ENCODE data around the gene DSG1. TPM values are rescaled to one million over a fixed set of nuclear protein-coding genes. Genes with fewer than 3 reads are reported as not detected.
A peak's percentile ranks its signal among the peaks of the same experiment; 100 is the strongest.
"Not testable (repeated sequence)": the region's sequence is repeated elsewhere in the genome, so short reads cannot be mapped to it uniquely, and the experiment has no call there.

DSG1 gene
- total and polyA plus RNA-seq, 2 donors, result 0.61 to 3.7 TPM

GRCh38 chr18:31321719-31322118 lies 3.8 kb downstream of the DSG1 start:
- no peak for DNase-seq (ENCODE audit: low read depth in 6 of 9, low spot score in 9 of 9)
- no peaks in the 10 kb centered on the region for H3K36me3 ChIP-seq (ENCODE audit: control insufficient read depth in 2 of 2, insufficient read depth in 2 of 2, low read length in 1 of 2)
- no peaks in the 10 kb centered on the region for H3K9me3 ChIP-seq (ENCODE audit: control insufficient read depth in 2 of 2, insufficient read depth in 1 of 2, low read length in 1 of 2)
- no peak overlapping the region for H3K4me3 ChIP-seq (ENCODE audit: low read length in 2 of 2)
- WGBS, result 67% methylated on average over 2 of the region's 2 CpGs
- H3K27ac ChIP-seq (ENCODE audit: low read depth in 1 of 2, low read length in 1 of 2), result no peak overlapping the region
- peaks cover 0 to 2% of the 10 kb centered on the region in 2 donors for H3K4me1 ChIP-seq (ENCODE audit: control insufficient read depth in 2 of 2, insufficient read depth in 2 of 2, low read length in 2 of 2)
- no peaks in the 10 kb centered on the region for H3K27me3 ChIP-seq (ENCODE audit: control insufficient read depth in 2 of 2, insufficient read depth in 1 of 2, low read length in 1 of 2)

DNA sequence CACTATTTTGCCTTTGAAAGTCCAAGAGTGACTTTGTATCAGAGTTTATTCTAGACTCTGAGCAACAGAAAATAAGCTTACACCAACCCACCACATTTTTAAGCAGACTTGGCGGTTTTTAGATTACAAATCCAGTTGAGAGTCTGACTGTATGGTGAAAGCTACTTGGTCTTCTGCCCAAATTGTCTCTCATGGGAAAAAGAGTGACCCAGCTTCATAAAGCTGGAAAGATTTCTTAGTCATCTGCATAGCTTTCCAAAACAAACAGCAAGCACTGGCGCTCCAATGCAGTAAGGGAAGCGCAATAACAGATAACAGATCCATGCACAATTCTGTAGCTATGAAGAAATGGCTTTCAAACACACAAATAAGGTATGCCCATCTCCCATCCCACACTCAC lies 7.1 kb downstream of the DSG1 start:
- no peaks in the 10 kb centered on the region for H3K9me3 ChIP-seq (ENCODE audit: control insufficient read depth in 2 of 2, insufficient read depth in 1 of 2, low read length in 1 of 2)
- DNase-seq (ENCODE audit: low read depth in 6 of 9, low spot score in 9 of 9), result peak in 3 of 9 donors; percentile 6 to 10 (median 6)
- 94% methylated on average over 3 of the region's 3 CpGs for WGBS
- H3K36me3 ChIP-seq (ENCODE audit: control insufficient read depth in 2 of 2, insufficient read depth in 2 of 2, low read length in 1 of 2), result no peaks in the 10 kb centered on the region
- peaks cover 0 to 2% of the 10 kb centered on the region in 2 donors for H3K4me1 ChIP-seq (ENCODE audit: control insufficient read depth in 2 of 2, insufficient read depth in 2 of 2, low read length in 2 of 2)
- no peaks in the 10 kb centered on the region for H3K27me3 ChIP-seq (ENCODE audit: control insufficient read depth in 2 of 2, insufficient read depth in 1 of 2, low read length in 1 of 2)
- peak overlapping the region in 1 of 2 donors; percentile 48 for H3K27ac ChIP-seq (ENCODE audit: low read depth in 1 of 2, low read length in 1 of 2)
- H3K4me3 ChIP-seq (ENCODE audit: low read length in 2 of 2), result no peak overlapping the region

DNA sequence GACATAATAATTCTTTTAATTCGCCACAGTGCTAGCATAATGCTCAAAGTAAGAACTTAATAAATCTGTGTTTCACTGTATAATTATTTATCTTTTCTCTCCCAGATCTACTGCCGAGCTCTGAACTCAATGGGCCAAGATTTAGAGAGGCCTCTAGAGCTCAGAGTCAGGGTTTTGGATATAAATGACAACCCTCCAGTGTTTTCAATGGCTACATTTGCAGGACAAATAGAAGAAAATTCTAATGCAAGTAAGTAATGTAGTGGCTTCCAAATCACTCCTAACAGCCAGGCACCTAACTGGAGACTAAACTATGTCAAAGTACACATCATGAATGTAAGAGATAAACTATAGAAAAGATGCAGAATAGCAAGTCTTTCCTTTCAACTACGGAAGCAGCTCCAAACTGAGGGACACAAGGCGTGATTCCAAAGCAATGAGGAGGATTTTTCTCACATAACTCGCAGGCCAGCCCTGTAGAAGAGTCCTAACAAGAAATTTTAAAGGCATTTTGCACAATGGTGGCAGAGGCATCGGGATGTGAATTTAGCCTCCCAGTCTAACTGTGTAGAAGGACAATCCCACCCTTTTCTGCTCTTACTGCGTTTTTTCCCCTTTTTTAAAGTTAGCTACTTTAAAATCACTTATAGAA lies 12.0 kb downstream of the DSG1 start:
- no peaks in the 10 kb centered on the region for H3K9me3 ChIP-seq (ENCODE audit: control insufficient read depth in 2 of 2, insufficient read depth in 1 of 2, low read length in 1 of 2)
- 87% methylated on average over 7 of the region's 7 CpGs for WGBS
- H3K27ac ChIP-seq (ENCODE audit: low read depth in 1 of 2, low read length in 1 of 2), result no peak overlapping the region
- no peak overlapping the region for H3K4me3 ChIP-seq (ENCODE audit: low read length in 2 of 2)
- DNase-seq (ENCODE audit: low read depth in 6 of 9, low spot score in 9 of 9), result no peak
- no peaks in the 10 kb centered on the region for H3K36me3 ChIP-seq (ENCODE audit: control insufficient read depth in 2 of 2, insufficient read depth in 2 of 2, low read length in 1 of 2)
- no peaks in the 10 kb centered on the region for H3K4me1 ChIP-seq (ENCODE audit: control insufficient read depth in 2 of 2, insufficient read depth in 2 of 2, low read length in 2 of 2)
- H3K27me3 ChIP-seq (ENCODE audit: control insufficient read depth in 2 of 2, insufficient read depth in 1 of 2, low read length in 1 of 2), result no peaks in the 10 kb centered on the region

GRCh38 chr18:31343454-31343853 lies 25.5 kb downstream of the DSG1 start:
- H3K27me3 ChIP-seq (ENCODE audit: control insufficient read depth in 2 of 2, insufficient read depth in 1 of 2, low read length in 1 of 2), result no peaks in the 10 kb centered on the region
- DNase-seq (ENCODE audit: low read depth in 6 of 9, low spot score in 9 of 9), result no peak
- 88% methylated on average over 4 of the region's 4 CpGs for WGBS

GRCh38 chr18:31353336-31353735 lies 35.4 kb downstream of the DSG1 start:
- not testable (repeated sequence) for H3K4me1 ChIP-seq (ENCODE audit: control insufficient read depth in 2 of 2, insufficient read depth in 2 of 2, low read length in 2 of 2); DNase-seq (ENCODE audit: low read depth in 6 of 9, low spot score in 9 of 9)
- 89% methylated on average over 4 of the region's 17 CpGs for WGBS

More at GRCh38 chr18:31343454-31343853, 25.5 kb downstream of the DSG1 start:
- no peaks in the 10 kb centered on the region for H3K9me3 ChIP-seq (ENCODE audit: control insufficient read depth in 2 of 2, insufficient read depth in 1 of 2, low read length in 1 of 2)
- no peaks in the 10 kb centered on the region for H3K4me1 ChIP-seq (ENCODE audit: control insufficient read depth in 2 of 2, insufficient read depth in 2 of 2, low read length in 2 of 2)
- H3K36me3 ChIP-seq (ENCODE audit: control insufficient read depth in 2 of 2, insufficient read depth in 2 of 2, low read length in 1 of 2), result no peaks in the 10 kb centered on the region
- H3K27ac ChIP-seq (ENCODE audit: low read depth in 1 of 2, low read length in 1 of 2), result no peak overlapping the region
- no peak overlapping the region for H3K4me3 ChIP-seq (ENCODE audit: low read length in 2 of 2)

DNA sequence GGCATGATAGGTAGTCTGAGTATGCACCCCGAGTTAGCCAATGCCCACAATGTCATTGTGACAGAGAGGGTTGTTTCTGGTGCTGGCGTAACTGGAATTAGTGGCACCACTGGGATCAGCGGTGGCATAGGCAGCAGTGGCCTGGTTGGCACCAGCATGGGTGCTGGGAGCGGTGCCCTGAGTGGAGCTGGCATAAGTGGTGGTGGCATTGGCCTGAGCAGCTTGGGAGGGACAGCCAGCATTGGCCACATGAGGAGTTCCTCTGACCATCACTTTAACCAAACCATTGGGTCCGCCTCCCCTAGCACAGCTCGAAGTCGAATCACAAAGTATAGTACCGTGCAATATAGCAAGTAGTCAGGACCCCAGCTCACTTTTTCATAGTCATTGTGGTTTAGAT lies 37.0 kb downstream of the DSG1 start:
- H3K27ac ChIP-seq (ENCODE audit: low read depth in 1 of 2, low read length in 1 of 2), result no peak overlapping the region
- 97% methylated on average over 8 of the region's 8 CpGs for WGBS
- DNase-seq (ENCODE audit: low read depth in 6 of 9, low spot score in 9 of 9), result no peak

More at GRCh38 chr18:31353336-31353735, 35.4 kb downstream of the DSG1 start:
- not testable (repeated sequence) for H3K9me3 ChIP-seq (ENCODE audit: control insufficient read depth in 2 of 2, insufficient read depth in 1 of 2, low read length in 1 of 2); H3K27ac ChIP-seq (ENCODE audit: low read depth in 1 of 2, low read length in 1 of 2); H3K36me3 ChIP-seq (ENCODE audit: control insufficient read depth in 2 of 2, insufficient read depth in 2 of 2, low read length in 1 of 2); H3K4me3 ChIP-seq (ENCODE audit: low read length in 2 of 2); H3K27me3 ChIP-seq (ENCODE audit: control insufficient read depth in 2 of 2, insufficient read depth in 1 of 2, low read length in 1 of 2)

GRCh38 chr18:31356025-31356424 lies 38.1 kb downstream of the DSG1 start:
- H3K9me3 ChIP-seq (ENCODE audit: control insufficient read depth in 2 of 2, insufficient read depth in 1 of 2, low read length in 1 of 2), result no peaks in the 10 kb centered on the region
- no peak for DNase-seq (ENCODE audit: low read depth in 6 of 9, low spot score in 9 of 9)
- no peak overlapping the region for H3K4me3 ChIP-seq (ENCODE audit: low read length in 2 of 2)
- H3K4me1 ChIP-seq (ENCODE audit: control insufficient read depth in 2 of 2, insufficient read depth in 2 of 2, low read length in 2 of 2), result no peaks in the 10 kb centered on the region
- H3K36me3 ChIP-seq (ENCODE audit: control insufficient read depth in 2 of 2, insufficient read depth in 2 of 2, low read length in 1 of 2), result no peaks in the 10 kb centered on the region
- WGBS, result 93% methylated on average over 5 of the region's 5 CpGs
- no peaks in the 10 kb centered on the region for H3K27me3 ChIP-seq (ENCODE audit: control insufficient read depth in 2 of 2, insufficient read depth in 1 of 2, low read length in 1 of 2)
- H3K27ac ChIP-seq (ENCODE audit: low read depth in 1 of 2, low read length in 1 of 2), result no peak overlapping the region

More for the DNA sequence above, 37.0 kb downstream of the DSG1 start:
- no peaks in the 10 kb centered on the region for H3K9me3 ChIP-seq (ENCODE audit: control insufficient read depth in 2 of 2, insufficient read depth in 1 of 2, low read length in 1 of 2)
- H3K4me1 ChIP-seq (ENCODE audit: control insufficient read depth in 2 of 2, insufficient read depth in 2 of 2, low read length in 2 of 2), result no peaks in the 10 kb centered on the region
- H3K27me3 ChIP-seq (ENCODE audit: control insufficient read depth in 2 of 2, insufficient read depth in 1 of 2, low read length in 1 of 2), result no peaks in the 10 kb centered on the region
- no peak overlapping the region for H3K4me3 ChIP-seq (ENCODE audit: low read length in 2 of 2)
- H3K36me3 ChIP-seq (ENCODE audit: control insufficient read depth in 2 of 2, insufficient read depth in 2 of 2, low read length in 1 of 2), result no peaks in the 10 kb centered on the region

DNA sequence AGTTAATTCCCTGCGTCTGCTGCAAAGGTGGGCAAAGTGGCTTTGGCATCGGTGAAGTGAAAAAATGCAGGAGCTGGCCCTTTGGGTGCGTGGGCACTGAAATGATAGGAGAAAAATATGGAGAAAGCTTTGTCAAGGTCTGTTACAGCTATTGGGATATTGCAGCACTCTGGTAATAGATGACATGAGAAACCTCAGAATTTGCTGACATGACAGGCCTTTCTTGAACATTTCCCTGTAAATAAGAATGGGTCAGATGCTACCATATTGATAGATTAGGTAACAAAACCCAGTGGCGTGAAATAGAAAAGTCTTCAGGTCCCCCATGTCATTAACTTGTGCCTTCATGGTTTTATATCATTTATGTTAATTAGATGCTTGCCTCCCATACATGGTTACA lies 46.2 kb downstream of the DSG1 start:
- DNase-seq (ENCODE audit: low read depth in 6 of 9, low spot score in 9 of 9), result no peak
- WGBS, result 96% methylated on average over 4 of the region's 4 CpGs
- H3K4me1 ChIP-seq (ENCODE audit: control insufficient read depth in 2 of 2, insufficient read depth in 2 of 2, low read length in 2 of 2), result no peaks in the 10 kb centered on the region

GRCh38 chr18:31369478-31369877 lies 51.5 kb downstream of the DSG1 start:
- Histone ChIP-seq H3K4me1 (ENCODE audit: control insufficient read depth in 2 of 2, insufficient read depth in 2 of 2, low read length in 2 of 2) (no peaks in the 10 kb centered on the region), H3K27ac (ENCODE audit: low read depth in 1 of 2, low read length in 1 of 2) (no peak overlapping the region), H3K9me3 (ENCODE audit: control insufficient read depth in 2 of 2, insufficient read depth in 1 of 2, low read length in 1 of 2) (no peaks in the 10 kb centered on the region), H3K27me3 (ENCODE audit: control insufficient read depth in 2 of 2, insufficient read depth in 1 of 2, low read length in 1 of 2) (no peaks in the 10 kb centered on the region), H3K4me3 (ENCODE audit: low read length in 2 of 2) (no peak overlapping the region), H3K36me3 (ENCODE audit: control insufficient read depth in 2 of 2, insufficient read depth in 2 of 2, low read length in 1 of 2) (no peaks in the 10 kb centered on the region)
- DNase-seq (ENCODE audit: low read depth in 6 of 9, low spot score in 9 of 9), result no peak

More for the DNA sequence above, 46.2 kb downstream of the DSG1 start:
- Histone ChIP-seq H3K4me3 (ENCODE audit: low read length in 2 of 2) (no peak overlapping the region), H3K36me3 (ENCODE audit: control insufficient read depth in 2 of 2, insufficient read depth in 2 of 2, low read length in 1 of 2) (no peaks in the 10 kb centered on the region), H3K27ac (ENCODE audit: low read depth in 1 of 2, low read length in 1 of 2) (no peak overlapping the region), H3K27me3 (ENCODE audit: control insufficient read depth in 2 of 2, insufficient read depth in 1 of 2, low read length in 1 of 2) (no peaks in the 10 kb centered on the region), H3K9me3 (ENCODE audit: control insufficient read depth in 2 of 2, insufficient read depth in 1 of 2, low read length in 1 of 2) (no peaks in the 10 kb centered on the region)

Data from thymus (tissue), 11 donors.